ENCODE results near the gene ARID4B.
A peak's percentile ranks its signal among the peaks of the same experiment; 100 is the strongest.
"Not testable (repeated sequence)": the region's sequence is repeated elsewhere in the genome, so short reads cannot be mapped to it uniquely, and the experiment has no call there.

The ARID4B gene

GRCh38 chr1:235296729-235297128 is 31.2 kb downstream of the ARID4B start:
- no peak for DNase-seq (ENCODE audit: low read depth)

GRCh38 chr1:235295902-235296350 is 32.1 kb downstream of the ARID4B start:
- DNase-seq (ENCODE audit: low read depth), result peak; percentile 28

GRCh38 chr1:235293322-235293942 is 34.5 kb downstream of the ARID4B start:
- DNase-seq (ENCODE audit: low read depth), result no peak

- no peak for DNase-seq (ENCODE audit: low read depth)
Measured at GRCh38 chr1:235292790-235293189, 35.2 kb downstream of the ARID4B start.

GRCh38 chr1:235291599-235292091 is 36.3 kb downstream of the ARID4B start:
- no peak for DNase-seq (ENCODE audit: low read depth)

GRCh38 chr1:235290740-235291502 is 37.1 kb downstream of the ARID4B start:
- DNase-seq (ENCODE audit: low read depth), result no peak

- DNase-seq (ENCODE audit: low read depth), result no peak
Measured at GRCh38 chr1:235289859-235290739, 37.9 kb downstream of the ARID4B start.

GRCh38 chr1:235287208-235287882 is 40.6 kb downstream of the ARID4B start:
- no peak for DNase-seq (ENCODE audit: low read depth)

GRCh38 chr1:235286667-235287066 is 41.3 kb downstream of the ARID4B start:
- no peak for DNase-seq (ENCODE audit: low read depth)

GRCh38 chr1:235284231-235284769 is 43.7 kb downstream of the ARID4B start:
- DNase-seq (ENCODE audit: low read depth), result no peak

GRCh38 chr1:235283636-235284035 is 44.3 kb downstream of the ARID4B start:
- DNase-seq (ENCODE audit: low read depth), result not testable (repeated sequence)

GRCh38 chr1:235280467-235280866 is 47.5 kb downstream of the ARID4B start:
- no peak for DNase-seq (ENCODE audit: low read depth)

GRCh38 chr1:235279694-235280093 is 48.3 kb downstream of the ARID4B start:
- no peak for DNase-seq (ENCODE audit: low read depth)

- no peak for DNase-seq (ENCODE audit: low read depth)
Measured at GRCh38 chr1:235278915-235279292, 49.1 kb downstream of the ARID4B start.

GRCh38 chr1:235278233-235278914 is 49.6 kb downstream of the ARID4B start:
- no peak for DNase-seq (ENCODE audit: low read depth)

GRCh38 chr1:235277709-235278108 is 50.3 kb downstream of the ARID4B start:
- no peak for DNase-seq (ENCODE audit: low read depth)

- no peak for DNase-seq (ENCODE audit: low read depth)
Measured at GRCh38 chr1:235275836-235276235, 52.1 kb downstream of the ARID4B start.

GRCh38 chr1:235275223-235275622 is 52.8 kb downstream of the ARID4B start:
- DNase-seq (ENCODE audit: low read depth), result no peak

GRCh38 chr1:235272851-235273250 is 55.1 kb downstream of the ARID4B start:
- DNase-seq (ENCODE audit: low read depth), result no peak

GRCh38 chr1:235270625-235271024 is 57.4 kb downstream of the ARID4B start:
- DNase-seq (ENCODE audit: low read depth), result peak; percentile 50

GRCh38 chr1:235269990-235270389 is 58.0 kb downstream of the ARID4B start:
- not testable (repeated sequence) for DNase-seq (ENCODE audit: low read depth)

Measured in ELR (cell line).